NT2/D1 (cell line): ENCODE results near the gene RFXANK.

Experiments
- SUZ12 ChIP-seq: IDR thresholded peaks from 2 replicates; pipeline ENCODE4 v1.6.1; 2011; ENCODE audit not compliant: insufficient read length, insufficient read depth; ENCODE audit errors: extremely low read depth
- YY1 ChIP-seq: IDR thresholded peaks from 2 replicates; pipeline ENCODE4 v1.6.1; 2011; ENCODE audit not compliant: insufficient read length, insufficient read depth
- ZNF274 ChIP-seq: IDR thresholded peaks from 2 replicates; pipeline ENCODE4 v1.6.1; 2011; ENCODE audit warnings: mild to moderate bottlenecking, low read depth, low read length

- TF ChIP-seq ZNF274 (no peak), YY1 (no peak), SUZ12 (no peak)
Observed at GRCh38 chr19:19201697-19202630, 9.9 kb downstream of the RFXANK start.
